H9 (cell line): ENCODE results near the gene RABGAP1. TPM values are rescaled to one million over a fixed set of nuclear protein-coding genes. Genes with fewer than 3 reads are reported as not detected.

Experiments used
- DNase-seq: peaks from one replicate; pipeline ENCODE4 v3.0.0-alpha.2; 2017
- H2AFZ ChIP-seq: one replicate; pipeline ENCODE4 v1.6.1; 2013; ENCODE audit warnings: mild to moderate bottlenecking, low read length, control low read depth, moderate library complexity
- H2AK5ac ChIP-seq: 2 replicates; pipeline ENCODE4 v1.6.1; 2013; ENCODE audit warnings: low read length, control low read depth, mixed read lengths; ENCODE audit not compliant: insufficient read length
- H2BK120ac ChIP-seq: one replicate; pipeline ENCODE4 v1.6.1; 2013; ENCODE audit warnings: low read depth, mild to moderate bottlenecking, low read length, control low read depth, inconsistent platforms; ENCODE audit not compliant: poor library complexity, severe bottlenecking
- H2BK12ac ChIP-seq: 2 replicates; pipeline ENCODE4 v1.6.1; 2013; ENCODE audit warnings: low read length, control low read depth, mixed read lengths, low read depth; ENCODE audit not compliant: insufficient read length
- H2BK15ac ChIP-seq: 2 replicates; pipeline ENCODE4 v1.6.1; 2013; ENCODE audit warnings: low read depth, low read length, control low read depth
- H2BK20ac ChIP-seq: one replicate; pipeline ENCODE4 v1.6.1; 2013; ENCODE audit warnings: low read depth, mild to moderate bottlenecking, low read length, control low read depth, inconsistent platforms; ENCODE audit not compliant: poor library complexity, severe bottlenecking
- H2BK5ac ChIP-seq: 2 replicates; pipeline ENCODE4 v1.6.1; 2013; ENCODE audit warnings: low read length, control low read depth, mixed read lengths; ENCODE audit not compliant: insufficient read length
- H3K14ac ChIP-seq: 2 replicates; pipeline ENCODE4 v1.6.1; 2013; ENCODE audit warnings: low read length, control low read depth; ENCODE audit not compliant: insufficient read depth
- H3K18ac ChIP-seq: 2 replicates; pipeline ENCODE4 v1.6.1; 2013; ENCODE audit warnings: low read depth, mild to moderate bottlenecking, mixed read lengths, low read length, control low read depth; ENCODE audit not compliant: insufficient read length
- H3K23ac ChIP-seq: 2 replicates; pipeline ENCODE4 v1.6.1; 2013; ENCODE audit warnings: low read length, control low read depth, mixed read lengths, low read depth; ENCODE audit not compliant: insufficient read length
- H3K23me2 ChIP-seq: 2 replicates; pipeline ENCODE4 v1.6.1; 2013; ENCODE audit warnings: low read depth, mild to moderate bottlenecking, mixed read lengths, low read length, control low read depth; ENCODE audit not compliant: insufficient read length, poor library complexity, severe bottlenecking
- H3K27ac ChIP-seq: 2 replicates; pipeline ENCODE4 v1.5.1; 2013; ENCODE audit warnings: low read length, control low read depth, mixed read lengths, low read depth; ENCODE audit not compliant: insufficient read length
- H3K27me3 ChIP-seq: 2 replicates; pipeline ENCODE4 v1.6.1; 2013; ENCODE audit warnings: low read length, control low read depth, inconsistent platforms; ENCODE audit not compliant: insufficient read depth
- H3K4ac ChIP-seq: 2 replicates; pipeline ENCODE4 v1.6.1; 2013; ENCODE audit warnings: low read depth, mild to moderate bottlenecking, control low read depth, inconsistent platforms, low read length, moderate library complexity
- H3K4me1 ChIP-seq: 2 replicates; pipeline ENCODE4 v1.6.1; 2013; ENCODE audit warnings: low read length, control low read depth, inconsistent platforms; ENCODE audit not compliant: insufficient read depth
- H3K4me2 ChIP-seq: 2 replicates; pipeline ENCODE4 v1.6.1; 2013; ENCODE audit warnings: low read length, control low read depth, mixed read lengths; ENCODE audit not compliant: insufficient read length, insufficient read depth
- H3K56ac ChIP-seq: 2 replicates; pipeline ENCODE4 v1.6.1; 2013; ENCODE audit warnings: low read depth, mild to moderate bottlenecking, mixed read lengths, low read length, control low read depth; ENCODE audit not compliant: insufficient read length
- H3K79me1 ChIP-seq: 2 replicates; pipeline ENCODE4 v1.6.1; 2013; ENCODE audit warnings: low read depth, mild to moderate bottlenecking, moderate library complexity, low read length, control low read depth, inconsistent platforms; ENCODE audit not compliant: insufficient read depth, poor library complexity, severe bottlenecking
- H3K79me2 ChIP-seq: 2 replicates; pipeline ENCODE4 v1.6.1; 2013; ENCODE audit warnings: low read length, control low read depth, inconsistent platforms; ENCODE audit not compliant: insufficient read depth
- H3K9ac ChIP-seq: 2 replicates; pipeline ENCODE4 v1.6.1; 2013; ENCODE audit warnings: low read length, control low read depth, mixed read lengths; ENCODE audit not compliant: insufficient read length; ENCODE audit errors: extremely low read depth
- H3K9me3 ChIP-seq: one replicate; pipeline ENCODE4 v1.6.1; 2013; ENCODE audit warnings: low read depth, low read length, inconsistent platforms; ENCODE audit not compliant: control insufficient read depth
- H3T11ph ChIP-seq: one replicate; pipeline ENCODE4 v1.6.1; 2013; ENCODE audit warnings: mild to moderate bottlenecking, low read length, control low read depth, inconsistent platforms
- H4K20me1 ChIP-seq: one replicate; pipeline ENCODE4 v1.6.1; 2013; ENCODE audit not compliant: control insufficient read depth, insufficient read length, insufficient read depth
- H4K5ac ChIP-seq: 2 replicates; pipeline ENCODE4 v1.6.1; 2013; ENCODE audit warnings: low read depth, mild to moderate bottlenecking, mixed read lengths, low read length, control low read depth; ENCODE audit not compliant: insufficient read length
- H4K8ac ChIP-seq: replicated peaks from 2 replicates; pipeline ENCODE4 v1.6.1; 2013; ENCODE audit warnings: low read length, control low read depth, mixed read lengths, low read depth; ENCODE audit not compliant: insufficient read length
- H4K91ac ChIP-seq: 2 replicates; pipeline ENCODE4 v1.6.1; 2013; ENCODE audit warnings: low read depth, mild to moderate bottlenecking, moderate library complexity, mixed read lengths, low read length, control low read depth; ENCODE audit not compliant: insufficient read length
- H3K27ac Mint-ChIP-seq, 3 experiments: 2 replicates in 2 of 3; 3 replicates in 1 of 3; pipeline ENCODE4 v1.8.0; 2020 to 2021; ENCODE audit warnings: mixed read lengths in 3 of 3, mild to moderate bottlenecking in 1 of 3, moderate library complexity in 1 of 3
- H3K27me3 Mint-ChIP-seq: 2 replicates; pipeline ENCODE4 v1.8.0; 2021; ENCODE audit warnings: low read depth, mild to moderate bottlenecking, moderate library complexity, mixed read lengths
- H3K36me3 Mint-ChIP-seq, 3 experiments: 2 replicates in 2 of 3; 3 replicates in 1 of 3; pipeline ENCODE4 v1.8.0; 2020 to 2021; ENCODE audit warnings: low read depth in 3 of 3, mixed read lengths in 3 of 3; ENCODE audit not compliant: insufficient read depth in 1 of 3
- H3K4me1 Mint-ChIP-seq, 2 experiments: 2 replicates each; pipeline ENCODE4 v1.8.0; 2020; ENCODE audit warnings: mixed read lengths in 2 of 2
- H3K4me3 Mint-ChIP-seq, 2 experiments: 2 replicates in 1 of 2; 3 replicates in 1 of 2; pipeline ENCODE4 v1.8.0; 2020 to 2021; ENCODE audit warnings: mild to moderate bottlenecking in 2 of 2, mixed read lengths in 2 of 2, moderate library complexity in 1 of 2
- H3K9me3 Mint-ChIP-seq, 2 experiments: 2 replicates in 1 of 2; 3 replicates in 1 of 2; pipeline ENCODE4 v1.8.0; 2020; ENCODE audit warnings: mild to moderate bottlenecking in 2 of 2, mixed read lengths in 2 of 2, moderate library complexity in 1 of 2
- WGBS: extraction: QIAGEN DNeasy Blood & Tissue Kit; methylation state at CpG from one replicate; pipeline ENCODE4 v1.1.7; 2013; ENCODE audit warnings: missing lambda C conversion rate, low lambda C conversion rate, mixed read lengths; ENCODE audit not compliant: insufficient read length; ENCODE audit errors: extremely low coverage; 5-methylcytosine and 5-hydroxymethylcytosine counted together
- total RNA-seq: library from RNA; stranded (reverse); gene quantifications from 2 replicates; pipeline ENCODE4 v1.2.1, GENCODE V29; 2021
- TF ChIP-seq, protein P1 (sequence below): fragments of 200-600 bp; sonication (generic); conservative IDR thresholded peaks from 3 replicates; pipeline ENCODE4 v1.8.0; 2021; ENCODE audit warnings: antibody characterized with exemption, mild to moderate bottlenecking

RABGAP1 gene
- total RNA-seq, 1 experiment from 2014 or later = 31.6 TPM

DNA sequence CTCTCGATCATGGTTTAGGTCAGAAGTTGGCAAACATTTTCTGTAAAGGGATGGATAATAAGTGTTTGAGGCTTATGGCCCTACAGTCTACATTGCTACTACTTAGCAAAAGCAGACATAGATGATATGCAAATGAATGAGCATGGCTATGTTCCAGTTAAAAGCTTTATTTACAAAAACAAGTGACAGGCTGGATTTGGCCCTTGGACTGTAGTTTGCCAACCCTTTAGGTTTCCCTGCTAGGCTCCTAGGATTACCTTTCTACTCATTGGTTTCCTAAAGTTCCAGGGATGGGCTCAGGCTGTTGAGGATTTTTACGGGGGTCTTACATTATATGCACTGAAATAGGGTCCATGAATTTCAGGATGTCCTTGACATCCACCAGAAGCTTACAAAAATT is 150.1 kb downstream of the RABGAP1 start:
- Mint-ChIP-seq H3K27ac (no peak overlapping the region; a peak in 1 of 7 replicates), H3K9me3 (no peaks in the 10 kb centered on the region)

More for the DNA sequence above, 150.1 kb downstream of the RABGAP1 start:
- H3K4me1 ChIP-seq = no peaks in the 10 kb centered on the region
- TF ChIP-seq, protein P1, sequence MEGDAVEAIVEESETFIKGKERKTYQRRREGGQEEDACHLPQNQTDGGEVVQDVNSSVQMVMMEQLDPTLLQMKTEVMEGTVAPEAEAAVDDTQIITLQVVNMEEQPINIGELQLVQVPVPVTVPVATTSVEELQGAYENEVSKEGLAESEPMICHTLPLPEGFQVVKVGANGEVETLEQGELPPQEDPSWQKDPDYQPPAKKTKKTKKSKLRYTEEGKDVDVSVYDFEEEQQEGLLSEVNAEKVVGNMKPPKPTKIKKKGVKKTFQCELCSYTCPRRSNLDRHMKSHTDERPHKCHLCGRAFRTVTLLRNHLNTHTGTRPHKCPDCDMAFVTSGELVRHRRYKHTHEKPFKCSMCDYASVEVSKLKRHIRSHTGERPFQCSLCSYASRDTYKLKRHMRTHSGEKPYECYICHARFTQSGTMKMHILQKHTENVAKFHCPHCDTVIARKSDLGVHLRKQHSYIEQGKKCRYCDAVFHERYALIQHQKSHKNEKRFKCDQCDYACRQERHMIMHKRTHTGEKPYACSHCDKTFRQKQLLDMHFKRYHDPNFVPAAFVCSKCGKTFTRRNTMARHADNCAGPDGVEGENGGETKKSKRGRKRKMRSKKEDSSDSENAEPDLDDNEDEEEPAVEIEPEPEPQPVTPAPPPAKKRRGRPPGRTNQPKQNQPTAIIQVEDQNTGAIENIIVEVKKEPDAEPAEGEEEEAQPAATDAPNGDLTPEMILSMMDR = no peak
- Mint-ChIP-seq H3K4me3 (no peak overlapping the region), H3K36me3 (peaks cover 22 to 68% (median 58%) of the 10 kb centered on the region in 3 experiments; a peak in 6 of 7 replicates), H3K27me3 (no peaks in the 10 kb centered on the region), H3K4me1 (peaks cover 2% of the 10 kb centered on the region in 2 experiments)
- WGBS = no CpG with 5 or more reads among the region's 2 CpGs
- no peaks in the 10 kb centered on the region for H3K9me3 ChIP-seq
- no peak overlapping the region for H3K4ac ChIP-seq
- no peak overlapping the region for H3K4me2 ChIP-seq
- H2BK20ac ChIP-seq = no peak overlapping the region
- no peak overlapping the region for H3K56ac ChIP-seq
- no peak overlapping the region for H2AFZ ChIP-seq
- H3K9ac ChIP-seq = no peak overlapping the region
- no peak overlapping the region for H2BK120ac ChIP-seq
- no peaks in the 10 kb centered on the region for H3K27me3 ChIP-seq
- no peak overlapping the region for H3K14ac ChIP-seq
- no peak overlapping the region for H3K18ac ChIP-seq
- H3K79me1 ChIP-seq = no peaks in the 10 kb centered on the region
- no peaks in the 10 kb centered on the region for H3K23me2 ChIP-seq
- H4K5ac ChIP-seq = no peak overlapping the region
- no peak overlapping the region for H2BK12ac ChIP-seq
- no peak overlapping the region for H2AK5ac ChIP-seq
- no peaks in the 10 kb centered on the region for H3K79me2 ChIP-seq
- H4K20me1 ChIP-seq = no peaks in the 10 kb centered on the region
- H4K8ac ChIP-seq = no peak overlapping the region
- DNase-seq = no peak
- H2BK15ac ChIP-seq = no peak overlapping the region
- H3K23ac ChIP-seq = no peak overlapping the region
- H3K27ac ChIP-seq = no peak overlapping the region
- no peak overlapping the region for H2BK5ac ChIP-seq
- H4K91ac ChIP-seq = no peak overlapping the region
- H3T11ph ChIP-seq = no peak overlapping the region
